NOMO-1 treated with dmso at 0.1 percent for 144 hours (cell line): ENCODE results near the gene SEMA4C.
A peak's percentile ranks its signal among the peaks of the same experiment; 100 is the strongest.

Experiments
- DNase-seq: peaks from one replicate; lab custom pipeline; 2025; ENCODE audit not compliant: unreplicated experiment; lab: John Stamatoyannopoulos, UW

The SEMA4C gene

DNA sequence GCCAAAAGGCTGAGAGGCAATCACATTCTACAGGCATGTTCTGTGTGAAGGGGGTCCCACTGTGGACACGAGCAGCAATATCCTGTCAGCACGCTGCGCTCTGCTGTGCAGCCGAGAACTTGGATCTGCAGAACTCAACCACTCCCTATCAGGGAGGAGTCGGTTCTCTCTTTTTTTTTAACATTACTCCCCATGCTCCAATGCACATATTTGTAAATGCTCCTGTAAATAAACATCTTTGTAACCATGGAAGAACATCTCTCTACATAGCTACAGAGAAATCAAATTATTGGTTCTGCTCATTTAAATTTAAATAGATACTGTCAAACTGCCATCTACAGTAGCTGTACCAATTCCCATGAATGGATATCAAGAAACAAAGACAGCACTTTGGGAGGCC is 23.1 kb downstream of the SEMA4C start:
- DNase-seq, result no peak

DNA sequence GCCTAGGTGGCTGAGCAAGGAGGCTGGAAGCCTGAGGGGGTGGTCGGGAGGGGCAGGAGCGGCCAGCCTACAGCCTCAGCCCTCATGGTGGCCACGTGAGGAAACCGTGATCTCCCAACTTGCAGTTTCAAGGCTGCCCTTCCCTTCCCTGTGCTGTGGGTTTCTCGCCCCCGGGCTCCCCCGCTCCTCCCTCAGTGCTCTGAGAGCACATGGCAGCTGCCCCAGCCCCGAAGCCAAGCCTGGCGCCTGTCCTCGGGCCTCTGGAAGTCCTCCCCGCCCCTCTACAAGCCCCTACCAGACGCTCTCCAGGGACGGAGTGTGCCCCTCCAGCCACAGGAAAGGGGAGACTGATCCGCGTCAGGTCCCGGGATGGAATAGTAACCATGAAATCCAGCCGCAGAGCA is 25.5 kb downstream of the SEMA4C start:
- DNase-seq, result no peak

DNA sequence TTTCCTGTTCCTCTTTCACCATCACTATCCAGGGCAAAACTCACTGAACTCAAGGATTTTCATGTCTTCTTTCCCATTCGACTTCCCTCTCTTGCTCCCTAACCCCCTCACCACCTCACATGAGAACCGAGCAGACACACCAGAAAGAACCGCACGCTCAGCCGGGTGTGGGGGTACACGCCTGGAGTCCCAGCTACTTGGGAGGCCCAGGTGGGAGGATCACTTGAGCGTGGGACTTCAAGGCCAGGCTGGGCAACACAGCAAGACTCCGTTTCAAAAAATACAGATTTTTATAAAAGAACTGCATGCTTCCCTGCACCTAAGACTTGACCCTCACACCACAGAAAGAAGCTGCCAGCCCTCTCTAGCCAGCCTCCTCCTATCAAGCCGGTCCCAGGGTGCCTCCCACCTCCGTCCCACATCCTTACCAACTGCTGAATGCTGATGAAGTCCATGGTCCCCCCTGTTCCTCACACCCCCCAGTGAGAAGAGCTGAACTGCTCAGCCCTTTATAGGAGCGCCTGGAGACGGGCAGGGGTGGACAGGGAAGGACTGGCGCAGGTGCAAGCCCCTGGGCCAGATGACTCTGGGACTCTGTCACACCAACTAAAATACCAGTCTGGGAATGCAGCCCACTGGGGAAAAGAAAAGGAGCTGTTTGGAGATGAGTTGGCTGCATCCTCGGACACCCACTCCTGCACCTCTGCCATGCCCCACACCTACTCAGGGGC is 26.2 kb downstream of the SEMA4C start, which contains the start of gene ANKRD23:
TSS of gene ANKRD23 (minus strand) at position 484 of the 731 bp plus-strand sequence. CDS start at position 455, 29 bp downstream.
- DNase-seq, result no peak

DNA sequence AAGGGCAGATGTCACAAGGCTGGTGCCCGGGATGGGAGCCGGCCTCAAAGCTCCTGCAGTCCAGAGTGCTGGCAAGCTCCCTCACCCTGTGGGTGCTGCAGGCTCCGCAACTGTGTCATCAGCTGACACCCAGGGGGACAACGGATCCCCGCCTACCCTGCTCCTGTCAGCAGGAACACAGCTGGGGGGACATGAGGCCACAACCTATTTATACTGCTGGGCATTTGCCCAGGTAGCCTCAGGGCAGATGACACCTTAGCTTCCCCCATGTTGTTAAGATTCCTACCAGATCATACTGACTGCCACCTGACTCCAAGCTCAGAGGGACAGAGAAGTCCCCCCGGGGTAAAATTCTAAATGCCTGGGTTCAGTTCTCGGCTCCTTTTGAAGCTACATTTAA is 27.3 kb downstream of the SEMA4C start:
- no peak for DNase-seq

DNA sequence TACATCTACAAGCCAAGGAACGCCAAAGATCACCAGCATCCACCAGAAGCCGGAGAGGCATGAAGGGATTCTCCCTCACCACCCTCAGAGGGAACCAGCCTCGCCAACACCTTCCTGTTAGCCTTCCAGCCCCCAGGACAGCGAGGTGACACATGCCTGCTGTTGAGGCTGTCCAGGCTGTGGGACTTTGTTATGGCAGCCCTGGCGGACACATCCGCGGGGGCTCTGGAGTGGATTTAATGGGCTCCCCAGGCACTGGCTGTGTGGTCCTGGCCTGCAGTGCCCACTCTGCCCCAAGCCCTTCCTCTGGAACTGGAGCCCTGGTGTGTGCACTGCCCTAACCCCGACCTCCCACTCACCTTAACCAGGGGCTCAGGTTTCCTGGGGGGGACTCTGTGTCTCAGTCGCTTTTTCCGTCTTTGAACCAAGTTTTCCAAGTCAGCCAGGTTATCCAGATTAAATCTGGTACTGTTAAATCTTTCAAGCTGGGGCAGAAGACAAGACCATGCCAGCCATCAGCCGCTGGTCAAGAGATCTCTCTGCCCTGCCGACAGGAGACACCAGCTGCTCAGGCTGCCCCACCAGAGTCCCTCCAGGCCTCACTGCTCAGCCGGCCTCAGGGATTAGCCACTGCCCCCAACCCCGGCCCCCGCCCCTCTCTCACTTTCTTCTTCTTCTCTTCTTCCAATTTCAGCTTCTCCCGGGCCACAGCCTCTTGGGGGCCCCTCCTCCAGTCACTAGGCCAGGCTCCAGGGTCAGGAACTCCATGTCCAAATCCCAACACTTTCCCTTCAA is 28.0 kb downstream of the SEMA4C start:
- no peak for DNase-seq

DNA sequence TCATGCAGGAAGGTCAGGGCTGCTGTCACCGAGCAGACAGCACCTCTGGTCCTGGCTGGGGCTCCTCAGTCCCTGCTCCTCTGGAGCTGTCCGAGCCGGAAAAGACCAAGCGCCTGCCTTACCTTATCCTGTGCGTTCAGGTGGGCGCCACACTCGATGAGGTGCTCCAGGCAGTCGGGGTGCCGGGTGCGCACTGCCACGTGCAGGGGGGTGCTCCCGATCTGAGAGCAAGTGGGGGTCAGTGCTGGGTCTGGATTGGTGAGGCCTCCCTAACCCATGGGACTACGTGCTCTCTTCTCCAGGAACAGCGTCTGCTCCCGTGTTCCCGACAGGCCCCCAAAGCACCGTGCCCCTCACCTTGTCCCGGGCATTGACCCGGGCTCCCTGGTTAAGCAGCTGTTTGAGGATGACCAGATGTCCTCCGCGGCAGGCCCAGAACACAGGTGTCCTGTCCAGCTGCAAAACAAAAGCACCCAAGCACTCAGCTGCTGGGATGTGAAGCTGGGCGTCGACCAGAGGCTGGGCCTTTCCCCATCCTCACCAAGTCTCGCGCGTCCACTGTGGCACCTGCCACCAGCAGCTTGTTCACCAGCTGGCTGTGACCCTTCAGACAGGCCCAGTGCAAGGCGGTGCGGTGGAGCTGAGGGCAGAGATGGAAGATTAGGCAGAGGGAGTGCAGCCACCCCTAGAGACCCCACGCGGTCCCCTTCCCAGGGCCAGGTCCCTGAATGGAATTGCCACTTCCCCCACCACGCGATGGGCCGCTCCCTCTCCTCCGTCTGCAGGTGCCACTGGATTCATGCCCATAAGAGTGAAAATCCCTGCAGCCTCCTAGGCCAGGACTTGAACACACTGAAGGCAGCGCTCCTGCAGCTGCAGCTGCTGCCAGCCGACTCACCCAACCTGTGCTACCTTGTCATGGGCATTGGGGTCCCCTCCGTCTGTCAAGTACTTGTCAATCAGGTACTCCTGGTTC is 29.7 kb downstream of the SEMA4C start:
- no peak for DNase-seq

DNA sequence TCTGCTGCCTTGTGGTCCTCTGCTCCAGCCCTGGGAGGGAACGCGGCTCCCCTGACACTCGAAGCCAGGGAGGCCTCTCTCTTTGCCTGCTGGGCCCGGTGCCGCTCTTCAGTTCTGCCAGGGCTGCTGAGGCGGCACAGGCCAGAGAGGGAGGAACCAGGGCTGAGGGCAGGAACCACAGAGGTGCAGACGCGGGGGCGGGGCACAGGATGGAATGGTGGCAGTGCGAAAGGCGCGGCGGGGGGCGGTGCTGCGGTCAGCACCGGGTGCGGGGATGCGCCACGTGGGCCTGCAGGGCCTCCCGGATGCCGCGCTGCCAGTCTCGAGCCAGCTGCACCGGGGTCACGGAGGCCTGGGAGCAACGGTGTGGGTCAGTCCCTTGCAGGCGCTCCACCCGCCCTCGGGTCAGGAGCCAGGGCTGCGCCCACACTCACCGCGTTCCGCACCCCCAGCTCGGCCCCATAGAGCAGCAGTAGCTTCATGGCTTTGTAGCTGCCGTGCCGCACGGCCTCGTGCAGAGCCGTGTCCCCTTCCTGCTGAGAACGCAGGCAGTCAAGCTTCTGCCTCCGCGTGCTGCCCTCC is 30.5 kb downstream of the SEMA4C start:
- peak; percentile 82 for DNase-seq

DNA sequence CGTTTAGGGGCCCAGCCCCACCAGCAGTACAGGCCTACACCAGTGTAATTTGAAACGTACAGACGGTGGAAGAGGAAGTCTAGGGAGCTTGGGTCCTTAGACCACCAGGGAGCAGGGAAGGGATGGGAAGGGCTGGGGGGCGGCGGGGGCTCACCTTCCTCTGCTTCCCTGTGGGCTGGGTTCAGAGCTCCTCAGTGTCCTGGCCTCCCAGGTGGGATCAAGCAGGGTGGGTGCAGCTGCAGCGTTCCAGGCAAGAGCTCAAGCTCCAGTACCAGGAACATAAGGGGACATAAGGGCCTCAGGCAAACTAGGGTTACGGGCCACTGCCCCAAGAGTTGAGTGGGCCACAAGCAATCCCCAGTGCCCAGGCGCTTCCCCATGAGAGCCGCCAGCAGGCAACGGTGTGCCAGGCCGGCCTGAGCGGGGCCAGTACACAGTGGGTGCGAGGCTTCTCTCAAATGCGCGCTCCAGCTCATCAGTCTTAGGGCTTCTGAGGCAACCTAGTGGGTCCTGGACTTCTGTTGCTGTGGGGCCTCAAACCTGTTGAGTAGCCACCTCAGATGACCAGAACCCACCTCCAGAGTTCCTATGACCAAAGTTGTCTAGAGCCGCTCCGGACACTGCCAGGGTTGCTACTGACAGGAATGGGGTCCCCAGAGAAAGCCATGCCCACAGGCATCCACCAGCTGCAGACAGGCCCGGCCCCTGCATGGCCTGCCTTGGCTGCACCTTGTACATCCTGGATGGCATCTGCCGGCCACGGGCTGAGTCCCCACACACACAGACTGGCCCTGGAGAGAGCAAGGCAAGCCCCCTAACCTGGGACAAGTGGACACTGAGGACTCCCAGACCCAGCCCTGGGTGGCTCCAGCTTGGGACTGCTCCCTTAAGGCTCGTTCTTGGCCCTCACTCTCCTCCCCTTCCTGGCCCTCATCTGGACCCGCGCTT is 31.3 kb downstream of the SEMA4C start:
- no peak for DNase-seq

DNA sequence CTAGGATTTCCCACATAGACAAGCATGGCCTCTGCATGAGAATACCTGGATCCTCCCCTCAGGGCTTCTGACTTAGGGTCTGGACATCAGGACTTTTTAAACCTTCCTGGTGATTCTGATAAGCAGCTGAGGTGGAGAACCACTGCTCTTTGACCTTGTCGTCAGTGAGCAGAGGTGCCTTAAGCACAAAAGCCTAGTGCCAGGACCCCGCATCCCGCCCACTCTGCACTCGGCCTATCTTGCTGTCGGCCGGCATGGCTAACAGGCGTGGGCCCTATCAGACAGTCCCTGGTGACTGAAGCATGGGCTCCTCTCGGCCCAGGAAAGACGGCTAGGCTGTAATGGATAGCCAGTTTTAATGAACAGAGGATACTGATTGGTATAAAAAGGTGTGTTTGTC is 32.3 kb downstream of the SEMA4C start:
- no peak for DNase-seq

DNA sequence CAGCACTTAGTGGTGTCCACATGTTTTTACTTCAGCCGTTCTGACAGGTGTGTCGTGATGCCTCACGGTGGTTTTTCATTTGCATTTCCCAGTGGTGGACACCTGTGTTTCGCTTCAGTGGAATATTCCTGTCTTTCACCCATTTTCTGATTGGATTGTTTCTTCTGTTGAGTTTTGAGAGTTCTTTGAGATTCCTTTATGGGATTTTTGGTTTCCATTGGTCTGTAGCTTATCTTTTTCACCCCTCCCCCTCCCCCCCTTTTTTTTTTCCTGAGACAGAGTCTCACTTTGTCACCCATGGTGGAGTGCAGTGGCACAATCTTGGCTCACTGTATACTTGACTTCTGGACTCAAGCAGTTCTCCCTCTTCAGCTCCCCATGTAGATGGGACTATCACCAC is 34.0 kb downstream of the SEMA4C start:
- DNase-seq, result no peak

DNA sequence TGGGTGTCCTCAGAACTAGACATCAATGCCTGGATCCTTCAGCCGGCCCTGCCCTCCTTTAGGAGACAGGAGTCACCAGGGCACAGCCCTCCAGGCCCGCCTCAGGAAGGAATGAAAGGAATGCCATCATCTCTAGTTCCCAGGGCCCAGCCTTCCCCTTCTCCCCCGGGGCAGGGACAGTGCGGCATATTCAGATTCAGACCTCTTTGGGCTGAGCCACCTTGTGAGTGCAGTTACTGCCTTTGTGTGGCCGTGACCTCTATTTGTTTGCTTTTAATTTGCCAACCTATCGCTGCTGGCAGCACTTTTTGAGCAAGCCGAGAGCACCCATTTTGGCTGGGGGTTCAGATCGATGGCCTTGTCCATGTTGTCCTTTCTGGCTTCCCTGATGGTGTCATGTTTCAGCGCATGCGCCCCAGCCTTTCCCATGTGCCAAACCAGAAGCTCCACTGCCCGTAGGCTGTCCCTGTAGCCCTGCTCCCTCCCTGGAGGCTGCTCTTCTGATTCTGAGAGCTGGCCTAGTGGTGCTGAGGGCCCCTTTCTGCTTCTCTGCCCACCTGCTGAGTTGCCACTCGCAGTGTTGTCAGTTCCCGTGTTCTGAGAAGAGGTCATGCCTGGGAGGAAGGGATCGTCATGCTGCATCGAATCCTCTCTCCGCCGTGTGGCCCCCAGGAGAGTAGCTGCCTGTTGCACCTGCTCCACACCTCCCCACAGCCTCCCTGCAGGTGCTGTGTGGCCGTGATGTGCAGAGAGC is 36.9 kb downstream of the SEMA4C start:
- no peak for DNase-seq

DNA sequence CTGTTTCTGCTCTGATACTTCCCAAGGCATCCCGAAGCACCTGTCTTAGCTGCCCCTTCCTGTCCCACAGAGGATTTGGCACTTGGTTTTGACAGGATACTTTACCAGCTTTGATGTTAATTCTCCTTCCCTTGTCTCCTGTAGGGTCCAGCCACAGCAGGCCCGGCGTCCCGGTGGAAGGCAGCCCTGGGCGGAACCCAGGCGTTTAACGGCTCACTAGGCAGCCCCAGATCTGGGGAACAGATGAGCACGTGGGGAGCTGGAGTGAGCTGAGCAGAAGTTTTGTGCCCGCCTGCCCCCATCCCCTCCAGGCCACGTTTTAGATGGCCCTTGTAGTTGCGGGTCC is 37.5 kb downstream of the SEMA4C start:
- no peak for DNase-seq

DNA sequence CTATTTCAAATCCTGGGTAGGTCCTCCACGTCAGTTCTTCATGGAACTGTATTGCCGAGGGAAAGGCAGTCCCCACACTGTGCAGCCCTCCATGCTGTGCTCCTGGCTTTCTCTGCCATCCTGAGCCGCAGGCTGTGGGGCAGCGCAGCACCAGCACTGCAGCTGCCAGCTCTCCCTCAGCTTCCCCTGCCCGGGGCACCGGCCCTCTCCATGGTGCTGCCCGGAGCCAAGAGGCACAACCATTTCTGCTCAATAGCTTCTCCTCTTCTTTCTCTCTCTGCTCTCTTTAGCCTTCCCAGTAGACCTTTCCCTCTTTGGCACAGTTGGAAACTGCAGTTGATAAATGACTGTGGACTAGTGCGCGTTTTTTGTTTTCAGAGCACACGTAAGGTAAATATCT is 38.2 kb downstream of the SEMA4C start:
- no peak for DNase-seq

DNA sequence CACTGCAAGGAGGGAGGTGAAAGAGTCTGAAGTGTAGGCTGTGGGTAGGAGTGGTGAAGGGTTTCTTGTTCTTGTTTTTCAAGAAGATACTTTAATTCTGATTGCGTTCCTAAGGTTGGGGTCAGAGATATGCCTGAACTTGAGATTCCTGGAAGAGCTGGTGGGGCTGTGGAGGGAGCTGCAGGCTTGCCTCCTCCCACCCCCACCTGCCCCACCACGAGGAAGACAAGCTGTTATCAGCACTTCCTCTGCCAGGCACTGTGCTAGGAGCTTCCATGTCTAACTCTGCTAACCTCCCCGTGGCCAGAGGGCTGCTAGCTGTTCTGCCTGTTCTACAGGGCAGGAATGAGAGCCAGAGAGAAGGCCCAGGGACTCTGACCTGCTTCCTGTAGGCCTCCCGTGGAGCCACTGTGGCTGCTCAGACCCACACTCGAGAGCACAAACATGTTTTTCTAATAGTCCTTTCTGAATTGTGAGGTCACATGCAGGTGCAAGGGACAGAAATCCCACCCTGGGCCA is 39.8 kb downstream of the SEMA4C start:
- no peak for DNase-seq

DNA sequence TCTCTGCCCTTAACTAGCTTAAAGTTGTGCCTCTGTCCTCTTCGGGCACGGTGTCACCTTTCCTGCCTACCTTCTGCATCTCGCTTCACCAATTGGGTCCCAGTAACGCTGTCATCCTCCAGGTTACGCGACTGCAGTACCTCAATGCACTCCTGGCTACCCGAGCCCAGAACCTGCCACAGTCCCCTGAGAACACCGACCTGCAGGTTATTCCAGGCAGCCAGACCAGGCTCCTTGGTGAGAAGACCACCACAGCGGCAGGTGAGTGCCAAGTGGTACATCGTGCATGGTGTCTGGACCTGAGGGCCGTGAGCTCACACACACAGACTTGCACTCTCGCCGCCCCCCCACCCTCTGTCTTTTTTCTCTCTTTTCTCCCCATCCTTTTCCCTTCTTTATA is 41.0 kb downstream of the SEMA4C start:
- no peak for DNase-seq

DNA sequence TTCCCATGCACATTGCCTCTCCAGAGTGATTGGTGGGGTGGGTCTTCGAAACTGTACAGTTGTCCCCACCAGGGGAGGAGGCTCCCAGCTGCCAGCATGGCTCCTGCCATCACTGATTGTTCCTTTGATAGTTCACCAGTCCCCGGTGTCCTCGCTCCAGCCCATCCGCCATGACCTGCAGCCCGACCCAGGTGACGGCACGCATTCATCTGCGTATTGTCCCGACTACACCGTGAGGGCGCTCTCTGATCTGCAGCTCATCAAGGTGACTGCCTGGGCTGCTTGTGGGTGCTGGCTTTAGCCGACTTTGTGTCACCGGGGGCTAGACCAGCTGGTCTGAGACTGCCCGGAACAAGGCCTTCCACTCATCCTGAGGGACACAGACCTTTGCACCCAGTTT is 41.4 kb downstream of the SEMA4C start:
- DNase-seq, result no peak

DNA sequence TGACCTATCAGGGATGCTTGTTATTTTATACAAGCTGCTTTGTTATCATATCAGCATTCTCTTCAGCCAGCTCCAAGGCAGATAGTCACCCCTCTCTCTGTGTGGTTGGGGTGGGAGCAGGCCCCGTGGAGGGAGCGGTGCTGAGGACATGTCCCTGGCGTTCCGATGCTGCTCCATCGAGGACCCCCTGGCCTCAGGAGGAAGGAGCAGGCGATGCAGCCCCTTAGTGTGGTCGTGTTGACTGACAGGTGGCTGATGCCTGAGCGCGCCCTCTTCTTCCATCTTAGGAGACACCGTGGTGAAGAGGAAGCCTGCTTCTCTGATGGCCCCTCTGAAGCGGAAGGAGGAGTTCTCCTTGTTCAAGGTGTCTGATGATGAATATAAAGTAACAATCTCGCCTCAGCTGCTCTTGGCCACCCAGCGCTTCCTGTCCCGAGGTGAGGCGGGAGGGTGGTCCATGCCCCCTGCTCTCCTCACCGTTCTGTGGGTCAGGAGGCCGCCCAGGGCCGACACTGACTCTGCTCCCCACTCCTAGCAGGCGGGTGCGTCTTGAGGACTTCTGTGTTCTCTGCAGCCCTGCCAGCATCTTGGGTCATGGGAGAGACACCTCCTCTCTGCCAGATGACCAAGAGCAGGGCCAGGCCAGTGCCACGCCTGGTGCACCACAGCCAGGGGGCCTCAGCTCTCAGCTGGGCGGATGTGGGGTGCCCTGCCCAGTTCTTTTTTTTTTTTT is 43.2 kb downstream of the SEMA4C start:
- no peak for DNase-seq

DNA sequence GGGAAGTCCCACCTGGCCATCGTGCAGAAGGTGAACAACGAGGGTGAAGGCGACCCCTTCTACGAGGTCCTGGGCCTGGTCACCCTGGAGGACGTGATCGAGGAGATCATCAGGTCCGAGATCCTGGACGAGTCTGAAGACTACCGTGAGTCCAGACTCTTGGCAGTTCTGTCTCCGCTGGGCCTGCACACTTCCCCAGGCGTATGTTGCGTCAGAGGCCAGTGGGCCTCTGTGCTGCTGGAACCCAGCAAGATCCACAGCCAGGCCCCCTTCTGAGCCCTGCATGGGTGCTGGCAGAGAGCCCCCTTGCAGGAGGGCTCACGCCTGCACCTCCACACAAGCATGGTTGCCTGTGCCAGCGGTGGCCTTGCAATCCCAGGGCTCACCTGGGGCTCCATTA is 44.8 kb downstream of the SEMA4C start:
- DNase-seq, result no peak
